A673 (cell line): ENCODE results near the gene TRDN.

ENCODE experiments used
- EZH2 ChIP-seq: fragments of 200-600 bp; sonication (generic); IDR thresholded peaks from 2 replicates; pipeline ENCODE4 v1.6.1; 2017; ENCODE audit warnings: borderline replicate concordance, low read depth, mild to moderate bottlenecking, mixed read lengths, antibody characterized with exemption, low read length; ENCODE audit not compliant: poor library complexity, severe bottlenecking
- TF ChIP-seq, protein P1 (sequence below): fragments of 300-800, 200-600 bp; sonication (generic); conservative IDR thresholded peaks from 2 replicates; pipeline ENCODE4 v1.5.1; 2017; ENCODE audit warnings: low read depth, mild to moderate bottlenecking, antibody characterized with exemption, low read length, moderate library complexity, mixed read lengths

DNA sequence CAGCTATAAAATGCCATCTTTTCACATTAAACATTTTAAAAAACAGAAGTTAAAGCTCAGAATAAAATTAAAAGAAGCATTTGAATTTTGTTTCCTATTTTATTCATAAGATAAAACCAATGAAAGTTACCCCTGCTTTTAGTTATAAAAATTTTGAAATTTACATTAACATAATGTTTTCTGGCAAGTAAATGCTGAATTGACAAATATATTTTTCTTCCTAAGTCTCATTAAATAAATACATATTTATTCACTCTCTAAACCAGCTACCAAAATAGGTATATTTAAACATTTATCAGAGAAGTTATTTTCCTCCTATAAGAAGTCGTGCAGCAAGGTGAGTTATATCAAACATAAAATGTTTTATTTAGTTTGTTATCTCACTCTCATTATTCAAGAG is 213.6 kb downstream of the TRDN start:
- TF ChIP-seq, protein P1, sequence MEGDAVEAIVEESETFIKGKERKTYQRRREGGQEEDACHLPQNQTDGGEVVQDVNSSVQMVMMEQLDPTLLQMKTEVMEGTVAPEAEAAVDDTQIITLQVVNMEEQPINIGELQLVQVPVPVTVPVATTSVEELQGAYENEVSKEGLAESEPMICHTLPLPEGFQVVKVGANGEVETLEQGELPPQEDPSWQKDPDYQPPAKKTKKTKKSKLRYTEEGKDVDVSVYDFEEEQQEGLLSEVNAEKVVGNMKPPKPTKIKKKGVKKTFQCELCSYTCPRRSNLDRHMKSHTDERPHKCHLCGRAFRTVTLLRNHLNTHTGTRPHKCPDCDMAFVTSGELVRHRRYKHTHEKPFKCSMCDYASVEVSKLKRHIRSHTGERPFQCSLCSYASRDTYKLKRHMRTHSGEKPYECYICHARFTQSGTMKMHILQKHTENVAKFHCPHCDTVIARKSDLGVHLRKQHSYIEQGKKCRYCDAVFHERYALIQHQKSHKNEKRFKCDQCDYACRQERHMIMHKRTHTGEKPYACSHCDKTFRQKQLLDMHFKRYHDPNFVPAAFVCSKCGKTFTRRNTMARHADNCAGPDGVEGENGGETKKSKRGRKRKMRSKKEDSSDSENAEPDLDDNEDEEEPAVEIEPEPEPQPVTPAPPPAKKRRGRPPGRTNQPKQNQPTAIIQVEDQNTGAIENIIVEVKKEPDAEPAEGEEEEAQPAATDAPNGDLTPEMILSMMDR, result no peak
- no peak for TF ChIP-seq EZH2
